Subcutaneous abdominal adipose tissue (tissue), 5 donors: ENCODE results near the gene INPP5B.

ENCODE experiments used
- H3K27ac ChIP-seq: one replicate; pipeline ENCODE4 v1.7.0; 2013; ENCODE audit warnings: low read depth, mild to moderate bottlenecking, inconsistent platforms, low read length, moderate library complexity
- H3K27me3 ChIP-seq, 5 donors: one replicate each; pipeline ENCODE4 v1.7.0; 2013; ENCODE audit warnings: low read length in 5 of 5, inconsistent platforms in 1 of 5; ENCODE audit not compliant: control insufficient read depth in 5 of 5, insufficient read depth in 4 of 5
- H3K36me3 ChIP-seq, 5 donors: one replicate each; pipeline ENCODE4 v1.7.0; 2013; ENCODE audit warnings: low read length in 5 of 5; ENCODE audit not compliant: control insufficient read depth in 5 of 5, insufficient read depth in 5 of 5
- H3K4me1 ChIP-seq, 5 donors: one replicate each; pipeline ENCODE4 v1.7.0; 2013; ENCODE audit warnings: low read length in 5 of 5, mild to moderate bottlenecking in 3 of 5, moderate library complexity in 1 of 5; ENCODE audit not compliant: control insufficient read depth in 5 of 5, insufficient read depth in 5 of 5
- H3K4me3 ChIP-seq, 5 donors: one replicate each; pipeline ENCODE4 v1.7.0; 2013; ENCODE audit warnings: low read length in 5 of 5, low read depth in 1 of 5
- H3K9ac ChIP-seq, 5 donors: one replicate each; pipeline ENCODE4 v1.7.0; 2013; ENCODE audit warnings: low read length in 5 of 5, mild to moderate bottlenecking in 4 of 5, moderate library complexity in 3 of 5
- H3K9me3 ChIP-seq, 5 donors: one replicate each; pipeline ENCODE4 v1.7.0; 2013; ENCODE audit warnings: low read length in 5 of 5; ENCODE audit not compliant: control insufficient read depth in 5 of 5
- donor health status: healthy.
- donor health status: healthy.
- donor health status: healthy.
- donor health status: healthy.
- donor health status: healthy.

The INPP5B gene

GRCh38 chr1:37949524-37950152 is 2.8 kb upstream of the INPP5B start:
- H3K27me3 ChIP-seq: no peaks in the 10 kb centered on the region
- H3K27ac ChIP-seq: no peak overlapping the region
- H3K9ac ChIP-seq: no peak overlapping the region
- peaks cover 8 to 27% (median 24%) of the 10 kb centered on the region in 5 donors for H3K4me1 ChIP-seq
- H3K4me3 ChIP-seq: no peak overlapping the region
- H3K9me3 ChIP-seq: no peaks in the 10 kb centered on the region
- peaks cover 0 to 7% (median 4%) of the 10 kb centered on the region in 5 donors for H3K36me3 ChIP-seq

GRCh38 chr1:37948841-37949240 is 2.0 kb upstream of the INPP5B start:
- H3K27me3 ChIP-seq: no peaks in the 10 kb centered on the region
- no peak overlapping the region for H3K9ac ChIP-seq
- H3K36me3 ChIP-seq: peaks cover 3 to 10% (median 7%) of the 10 kb centered on the region in 5 donors
- H3K4me1 ChIP-seq: peaks cover 8 to 27% (median 24%) of the 10 kb centered on the region in 5 donors
- no peaks in the 10 kb centered on the region for H3K9me3 ChIP-seq
- no peak overlapping the region for H3K27ac ChIP-seq
- H3K4me3 ChIP-seq: no peak overlapping the region

GRCh38 chr1:37948166-37948565 is 1.3 kb upstream of the INPP5B start:
- no peak overlapping the region for H3K4me3 ChIP-seq
- H3K27me3 ChIP-seq: no peaks in the 10 kb centered on the region
- no peaks in the 10 kb centered on the region for H3K9me3 ChIP-seq
- peaks cover 3 to 17% (median 14%) of the 10 kb centered on the region in 5 donors for H3K36me3 ChIP-seq
- H3K4me1 ChIP-seq: peaks cover 8 to 27% (median 24%) of the 10 kb centered on the region in 5 donors
- no peak overlapping the region for H3K27ac ChIP-seq
- H3K9ac ChIP-seq: no peak overlapping the region

GRCh38 chr1:37947364-37947763 is 511 bp upstream of the INPP5B start:
- peak overlapping the region; percentile 86 for H3K27ac ChIP-seq

GRCh38 chr1:37945743-37946702 is 830 bp downstream of the INPP5B start:
- H3K9me3 ChIP-seq: no peaks in the 10 kb centered on the region
- H3K4me3 ChIP-seq: peak overlapping the region; percentile 93 to 100 (median 98)
- peak overlapping the region; percentile 86 for H3K27ac ChIP-seq
- no peaks in the 10 kb centered on the region for H3K27me3 ChIP-seq
- peaks cover 3 to 28% (median 19%) of the 10 kb centered on the region in 5 donors for H3K36me3 ChIP-seq
- H3K9ac ChIP-seq: peak overlapping the region; percentile 83 to 99 (median 97)
- peaks cover 8 to 27% (median 24%) of the 10 kb centered on the region in 5 donors for H3K4me1 ChIP-seq

More at GRCh38 chr1:37947364-37947763, 511 bp upstream of the INPP5B start:
- peak overlapping the region; percentile 13 to 99 (median 97) for H3K9ac ChIP-seq
- no peaks in the 10 kb centered on the region for H3K9me3 ChIP-seq
- peak overlapping the region; percentile 93 to 100 (median 98) for H3K4me3 ChIP-seq
- H3K4me1 ChIP-seq: peaks cover 8 to 27% (median 24%) of the 10 kb centered on the region in 5 donors
- peaks cover 3 to 22% (median 15%) of the 10 kb centered on the region in 5 donors for H3K36me3 ChIP-seq
- H3K27me3 ChIP-seq: no peaks in the 10 kb centered on the region

- peak overlapping the region in 3 of 5 donors; percentile 93 to 98 (median 95) for H3K4me3 ChIP-seq
Measured at GRCh38 chr1:37945251-37945650, 1.6 kb downstream of the INPP5B start.

GRCh38 chr1:37944816-37945215 is 2.0 kb downstream of the INPP5B start:
- Histone ChIP-seq H3K4me3 (no peak overlapping the region), H3K9me3 (no peaks in the 10 kb centered on the region), H3K27ac (no peak overlapping the region), H3K36me3 (peaks cover 3 to 40% (median 31%) of the 10 kb centered on the region in 5 donors), H3K27me3 (no peaks in the 10 kb centered on the region), H3K4me1 (peaks cover 8 to 27% (median 24%) of the 10 kb centered on the region in 5 donors), H3K9ac (no peak overlapping the region)

More at GRCh38 chr1:37945251-37945650, 1.6 kb downstream of the INPP5B start:
- peak overlapping the region; percentile 83 to 97 (median 95) for H3K9ac ChIP-seq
- peak overlapping the region; percentile 86 for H3K27ac ChIP-seq
- no peaks in the 10 kb centered on the region for H3K27me3 ChIP-seq
- peaks cover 8 to 27% (median 24%) of the 10 kb centered on the region in 5 donors for H3K4me1 ChIP-seq
- H3K36me3 ChIP-seq: peaks cover 3 to 35% (median 27%) of the 10 kb centered on the region in 5 donors
- H3K9me3 ChIP-seq: no peaks in the 10 kb centered on the region

GRCh38 chr1:37944086-37944763 is 2.6 kb downstream of the INPP5B start:
- no peaks in the 10 kb centered on the region for H3K27me3 ChIP-seq
- no peak overlapping the region for H3K27ac ChIP-seq
- H3K4me1 ChIP-seq: peaks cover 8 to 27% (median 24%) of the 10 kb centered on the region in 5 donors
- H3K4me3 ChIP-seq: no peak overlapping the region
- no peak overlapping the region for H3K9ac ChIP-seq
- H3K36me3 ChIP-seq: peaks cover 3 to 43% (median 34%) of the 10 kb centered on the region in 5 donors
- no peaks in the 10 kb centered on the region for H3K9me3 ChIP-seq

- H3K9ac ChIP-seq: peak overlapping the region in 1 of 5 donors; percentile 47
- peaks cover 0 to 5% (median 3%) of the 10 kb centered on the region in 5 donors for H3K4me1 ChIP-seq
- peaks cover 3 to 57% (median 47%) of the 10 kb centered on the region in 5 donors for H3K36me3 ChIP-seq
- H3K4me3 ChIP-seq: no peak overlapping the region
- H3K27me3 ChIP-seq: no peaks in the 10 kb centered on the region
- no peaks in the 10 kb centered on the region for H3K9me3 ChIP-seq
- no peak overlapping the region for H3K27ac ChIP-seq
Measured at GRCh38 chr1:37940299-37940947, 6.4 kb downstream of the INPP5B start.
